GM19043 (cell line): ENCODE measurements around the gene LMO2.

ENCODE experiments used
- ATAC-seq: cut with Tn5 transposase; IDR thresholded peaks from one replicate; pipeline ENCODE4 v1.9.1; 2021; ENCODE audit warnings: low read depth; ENCODE audit not compliant: unreplicated experiment

LMO2 gene

GRCh38 chr11:33916736-33917135 lies 24.9 kb upstream of the LMO2 start:
- ATAC-seq: no peak

GRCh38 chr11:33915526-33915925 lies 23.6 kb upstream of the LMO2 start:
- ATAC-seq: no peak

- no peak for ATAC-seq
These were observed 22.1 kb upstream of the LMO2 start for GRCh38 chr11:33913991-33914390.

GRCh38 chr11:33912405-33913361 lies 20.8 kb upstream of the LMO2 start:
- ATAC-seq: peak; percentile 83

- ATAC-seq: no peak
These were observed 19.1 kb upstream of the LMO2 start for GRCh38 chr11:33910958-33911339.

GRCh38 chr11:33910296-33910957 lies 18.6 kb upstream of the LMO2 start:
- ATAC-seq: no peak

- ATAC-seq: no peak
These were observed 17.7 kb upstream of the LMO2 start for GRCh38 chr11:33909552-33909951.

- ATAC-seq: no peak
These were observed 17.3 kb upstream of the LMO2 start for GRCh38 chr11:33909150-33909549.

GRCh38 chr11:33907421-33907820 lies 15.5 kb upstream of the LMO2 start:
- ATAC-seq: no peak

- ATAC-seq: no peak
These were observed 14.8 kb upstream of the LMO2 start for GRCh38 chr11:33906484-33907186.

- ATAC-seq: no peak
These were observed 12.2 kb upstream of the LMO2 start for GRCh38 chr11:33904102-33904501.

GRCh38 chr11:33900159-33900840 lies 8.4 kb upstream of the LMO2 start:
- ATAC-seq: no peak

- ATAC-seq: no peak
These were observed 7.6 kb upstream of the LMO2 start for GRCh38 chr11:33899400-33900037.

GRCh38 chr11:33898957-33899356 lies 7.1 kb upstream of the LMO2 start:
- no peak for ATAC-seq

- ATAC-seq: no peak
These were observed 6.0 kb upstream of the LMO2 start for GRCh38 chr11:33897761-33898375.

- no peak for ATAC-seq
These were observed 5.0 kb upstream of the LMO2 start for GRCh38 chr11:33896911-33897310.

- no peak for ATAC-seq
These were observed 3.9 kb upstream of the LMO2 start for GRCh38 chr11:33895752-33896137.

- no peak for ATAC-seq
These were observed 2.5 kb upstream of the LMO2 start for GRCh38 chr11:33894398-33894746.

- ATAC-seq: peak; percentile 78
These were observed 2.0 kb upstream of the LMO2 start for GRCh38 chr11:33893711-33894397.
